ENCODE data around the gene PKDCC.

PKDCC gene

GRCh38 chr2:42068571-42069178 is 20.9 kb downstream of the PKDCC start:
- Histone ChIP-seq H3K4me3 (ENCODE audit: low read depth, low read length) (no peak overlapping the region), H3K27me3 (replicated peaks) (no peaks in the 10 kb centered on the region), H3K36me3 (replicated peaks) (no peaks in the 10 kb centered on the region), H3K27ac (no peak overlapping the region)
- DNase-seq = no peak
- in situ Hi-C loops (cut with HindIII; ENCODE audit: low pct_ligation_motif_present, low sequenced_read_pairs) = no loop called here
- no peak for TF ChIP-seq CTCF (IDR thresholded peaks at IDR 0.05; ENCODE audit: low read depth, low read length, missing control alignments)

GRCh38 chr2:42069568-42069967 is 21.7 kb downstream of the PKDCC start:
- Histone ChIP-seq H3K27ac (no peak overlapping the region), H3K27me3 (replicated peaks) (no peaks in the 10 kb centered on the region), H3K36me3 (replicated peaks) (no peaks in the 10 kb centered on the region), H3K4me3 (ENCODE audit: low read depth, low read length) (no peak overlapping the region)
- DNase-seq = no peak
- TF ChIP-seq CTCF (IDR thresholded peaks at IDR 0.05; ENCODE audit: low read depth, low read length, missing control alignments) = no peak
- in situ Hi-C loops (cut with HindIII; ENCODE audit: low pct_ligation_motif_present, low sequenced_read_pairs) = no loop called here

GRCh38 chr2:42071791-42072190 is 24.0 kb downstream of the PKDCC start:
- no peak overlapping the region for H3K4me3 ChIP-seq (ENCODE audit: low read depth, low read length)
- H3K27ac ChIP-seq = no peak overlapping the region
- DNase-seq = no peak

GRCh38 chr2:42072349-42073118 is 24.7 kb downstream of the PKDCC start:
- Histone ChIP-seq H3K27ac (no peak overlapping the region), H3K36me3 (replicated peaks) (no peaks in the 10 kb centered on the region), H3K27me3 (replicated peaks) (no peaks in the 10 kb centered on the region), H3K4me3 (ENCODE audit: low read depth, low read length) (no peak overlapping the region)
- no peak for DNase-seq
- in situ Hi-C loops (cut with HindIII; ENCODE audit: low pct_ligation_motif_present, low sequenced_read_pairs) = no loop called here
- TF ChIP-seq CTCF (IDR thresholded peaks at IDR 0.05; ENCODE audit: low read depth, low read length, missing control alignments) = no peak

More at GRCh38 chr2:42071791-42072190, 24.0 kb downstream of the PKDCC start:
- in situ Hi-C loops (cut with HindIII; ENCODE audit: low pct_ligation_motif_present, low sequenced_read_pairs) = no loop called here
- Histone ChIP-seq H3K27me3 (replicated peaks) (no peaks in the 10 kb centered on the region), H3K36me3 (replicated peaks) (no peaks in the 10 kb centered on the region)
- no peak for TF ChIP-seq CTCF (IDR thresholded peaks at IDR 0.05; ENCODE audit: low read depth, low read length, missing control alignments)

- Histone ChIP-seq H3K36me3 (replicated peaks) (no peaks in the 10 kb centered on the region), H3K4me3 (ENCODE audit: low read depth, low read length) (no peak overlapping the region), H3K27ac (no peak overlapping the region), H3K27me3 (replicated peaks) (no peaks in the 10 kb centered on the region)
- in situ Hi-C loops (cut with HindIII; ENCODE audit: low pct_ligation_motif_present, low sequenced_read_pairs) = no loop called here
- DNase-seq = no peak
- no peak for TF ChIP-seq CTCF (IDR thresholded peaks at IDR 0.05; ENCODE audit: low read depth, low read length, missing control alignments)
These were observed 26.1 kb downstream of the PKDCC start for GRCh38 chr2:42073739-42074503.

Data from brain microvascular endothelial cell (primary cell).